RPMI8226 (cell line): ENCODE results near the gene RTF2.
"Not testable (repeated sequence)": the region's sequence is repeated elsewhere in the genome, so short reads cannot be mapped to it uniquely, and the experiment has no call there.

Experiments
- DNase-seq: peaks from one replicate; pipeline ENCODE4 v3.0.0-alpha.2; 2015

RTF2 gene

GRCh38 chr20:56503916-56504315, 35.5 kb downstream of the RTF2 start:
- DNase-seq = no peak

DNA sequence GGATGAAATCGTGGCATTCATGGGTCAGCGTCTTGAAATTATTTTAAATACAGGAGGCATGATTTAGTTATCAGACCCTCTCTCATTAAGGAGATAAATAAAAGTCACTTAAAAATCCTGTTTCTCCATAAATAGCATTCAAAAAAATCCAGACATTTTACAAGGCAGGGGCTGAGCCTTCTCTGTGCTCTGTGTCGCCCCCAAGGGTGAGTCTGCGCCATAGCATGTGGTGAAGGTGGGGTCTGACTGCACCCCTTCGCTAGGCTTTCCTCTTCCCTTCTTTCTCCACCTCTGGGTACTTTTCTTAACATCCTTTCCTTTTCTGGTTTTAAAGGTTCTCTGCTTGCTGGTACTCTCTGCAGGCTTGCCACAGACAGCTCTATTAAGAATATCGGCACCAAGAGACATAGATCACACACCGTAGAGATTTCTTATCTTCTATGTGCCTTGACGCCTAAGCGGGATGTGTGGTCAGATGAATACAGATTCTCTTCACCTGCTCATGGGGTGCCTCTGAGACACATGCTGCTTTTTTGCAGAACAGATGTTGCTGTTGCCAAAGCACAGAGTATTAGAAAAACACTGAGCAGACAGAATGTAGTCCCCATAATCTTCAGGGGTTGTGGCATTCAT, 36.1 kb downstream of the RTF2 start:
- no peak for DNase-seq

DNA sequence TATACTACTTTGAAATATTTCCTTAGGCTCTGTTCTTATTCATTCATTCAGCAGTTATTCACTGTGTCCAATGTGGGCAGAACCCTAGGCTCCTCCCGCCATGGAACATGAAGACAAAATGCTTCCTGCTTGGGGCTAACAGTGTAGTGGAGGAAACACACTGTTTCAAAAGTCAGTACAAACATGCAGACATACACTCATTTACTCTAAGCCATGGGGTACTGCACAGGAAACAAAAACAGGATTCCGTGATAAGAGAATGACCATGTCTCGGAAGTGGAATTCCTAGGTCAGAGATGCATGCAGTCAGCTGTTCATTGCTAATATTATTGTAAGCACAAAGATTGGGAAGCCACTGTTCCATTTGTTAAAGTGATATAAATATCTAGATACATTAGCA, 37.7 kb downstream of the RTF2 start:
- no peak for DNase-seq

- no peak for DNase-seq
These were observed 43.5 kb downstream of the RTF2 start for GRCh38 chr20:56511926-56512325.

- no peak for DNase-seq
These were observed 45.0 kb downstream of the RTF2 start for GRCh38 chr20:56513161-56514150.

GRCh38 chr20:56516631-56517030, 48.2 kb downstream of the RTF2 start:
- DNase-seq = no peak

DNA sequence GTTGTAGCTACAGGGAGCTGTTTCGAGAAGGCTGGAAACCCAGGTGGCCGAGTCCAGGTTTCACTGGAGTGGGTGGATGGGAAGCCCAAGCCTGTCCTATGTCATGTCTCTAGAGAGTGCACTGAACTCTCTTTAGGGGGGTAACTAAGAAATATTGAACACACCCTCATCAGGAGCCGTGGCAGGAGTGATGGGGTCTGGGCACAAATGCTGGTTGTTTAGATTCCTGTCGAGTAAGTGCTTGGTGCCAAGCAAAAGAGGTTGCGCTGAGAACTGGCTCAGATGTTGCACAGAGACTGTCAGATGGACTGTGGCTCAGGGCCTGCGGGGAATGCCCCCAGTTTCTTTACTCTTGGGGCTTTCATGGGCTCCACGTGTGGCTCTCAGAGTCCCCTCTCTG, 48.8 kb downstream of the RTF2 start:
- no peak for DNase-seq

DNA sequence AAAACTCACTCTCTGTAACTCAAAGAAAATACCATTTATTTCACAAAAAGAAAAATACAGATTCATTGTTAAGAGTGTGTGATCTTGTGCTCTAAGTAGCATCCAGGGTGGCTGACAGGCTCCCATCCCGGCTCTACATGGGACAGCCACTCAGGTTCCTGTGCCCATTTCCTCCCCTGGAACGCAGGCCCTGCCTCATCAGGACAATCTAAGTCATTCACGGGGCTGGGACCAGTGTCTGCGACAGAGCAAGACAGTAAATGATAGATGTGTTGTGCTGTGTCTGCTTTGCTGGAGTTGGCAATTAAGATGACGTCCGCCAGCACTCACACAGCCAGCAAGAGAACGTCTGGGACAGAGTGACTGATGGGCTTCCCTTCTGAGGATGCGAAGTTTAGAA, 49.2 kb downstream of the RTF2 start:
- DNase-seq = no peak

- no peak for DNase-seq
These were observed 49.7 kb downstream of the RTF2 start for GRCh38 chr20:56518126-56518525.

DNA sequence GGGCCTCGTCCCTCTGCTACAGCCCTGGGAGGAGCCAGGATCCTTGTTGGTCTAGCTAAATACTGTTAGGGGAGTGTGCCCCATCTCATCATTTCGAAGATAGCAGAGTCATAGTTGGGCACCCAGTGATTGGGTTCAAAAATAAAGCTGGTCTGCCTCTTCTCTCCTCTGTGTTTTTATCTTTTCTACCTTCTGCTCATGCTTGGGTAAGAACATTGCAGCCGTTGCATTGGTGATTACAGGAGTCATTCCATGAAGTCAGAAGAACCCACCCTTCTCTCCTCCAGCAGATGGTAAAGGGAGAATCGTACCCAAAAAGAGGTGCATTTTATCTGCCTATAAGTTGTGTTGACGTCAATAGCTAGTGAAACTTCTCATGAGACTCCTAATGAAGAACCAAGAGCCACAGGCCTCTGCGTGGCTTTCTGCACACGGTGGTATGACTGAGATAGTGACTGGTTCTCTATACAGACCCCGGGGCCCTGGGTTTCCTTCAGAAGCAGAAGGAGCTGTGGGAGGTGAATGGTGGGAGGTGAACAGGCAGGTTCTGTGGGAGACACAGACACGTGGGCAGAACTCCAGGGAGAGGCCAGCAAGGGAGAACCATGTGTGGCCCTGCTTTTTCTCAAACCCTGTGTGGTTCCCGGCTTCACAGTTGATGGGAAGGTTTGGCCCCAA, 50.4 kb downstream of the RTF2 start:
- no peak for DNase-seq

GRCh38 chr20:56519551-56519950, 51.1 kb downstream of the RTF2 start:
- no peak for DNase-seq

DNA sequence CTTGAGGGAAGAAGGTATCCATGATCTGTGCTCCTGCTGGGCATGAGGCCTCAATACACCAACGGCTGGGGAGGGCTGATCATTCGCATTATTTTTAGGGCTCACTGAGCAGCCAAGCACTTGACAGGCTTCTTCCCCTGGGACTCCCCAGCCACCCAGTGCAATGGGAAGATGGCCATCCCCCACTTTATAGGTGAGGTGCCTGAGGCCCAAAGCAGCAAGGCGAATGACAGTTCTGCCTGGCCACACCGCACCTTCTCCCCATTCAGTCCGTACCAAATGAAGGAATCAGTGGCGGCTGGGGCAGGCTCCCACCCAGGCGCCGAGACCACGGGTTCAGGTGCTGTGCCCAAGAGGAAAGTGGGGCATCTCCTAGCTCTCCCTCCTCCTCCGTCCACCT, 51.8 kb downstream of the RTF2 start:
- no peak for DNase-seq

GRCh38 chr20:56520746-56521354, 52.4 kb downstream of the RTF2 start:
- not testable (repeated sequence) for DNase-seq

- DNase-seq = no peak
These were observed 53.9 kb downstream of the RTF2 start for GRCh38 chr20:56522311-56522710.

DNA sequence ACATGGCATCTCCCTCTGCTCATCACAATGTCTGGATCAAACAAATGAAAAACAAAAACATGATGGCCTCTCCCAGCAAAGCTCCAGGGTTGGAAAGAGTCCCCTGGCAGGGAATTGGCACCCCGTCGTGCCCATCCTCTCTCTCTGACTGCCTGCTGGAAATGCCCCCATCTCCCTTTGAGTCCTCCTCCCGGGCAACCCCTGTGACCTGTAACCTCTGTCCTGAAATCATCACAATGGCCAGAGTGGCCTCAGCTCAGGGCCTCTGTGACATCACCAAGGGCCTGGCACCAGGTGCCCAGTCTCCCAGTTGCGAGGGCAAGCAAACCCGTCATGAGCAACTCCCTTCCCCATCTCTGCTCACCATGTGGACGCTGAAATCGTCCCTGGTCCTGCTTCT, 56.0 kb downstream of the RTF2 start, which contains the start of gene FAM209A:
FAM209A (plus strand) TSS at position 301 of the 400 bp plus-strand sequence; CDS start at position 366, 65 bp downstream.
- DNase-seq = not testable (repeated sequence)

DNA sequence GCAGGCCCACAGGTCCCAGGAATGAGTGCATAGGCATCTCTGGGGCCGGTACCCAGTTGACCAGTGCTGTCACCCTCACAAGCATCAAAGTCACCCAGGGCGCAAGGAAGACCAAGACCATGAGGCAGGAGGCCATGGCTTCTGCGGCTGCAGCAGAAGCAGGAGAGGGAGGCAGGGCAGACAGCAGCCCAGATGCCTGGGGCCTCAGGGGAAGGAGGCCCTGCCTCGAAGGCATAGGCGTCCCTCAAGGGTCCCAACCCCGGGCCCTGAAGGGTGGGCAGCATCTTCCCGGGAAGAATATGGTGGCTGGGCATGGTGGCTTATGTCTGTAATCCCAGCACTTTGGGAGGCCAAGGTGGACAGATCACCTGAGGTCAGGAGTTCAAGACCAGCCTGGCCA, 59.1 kb downstream of the RTF2 start:
- DNase-seq = no peak

DNA sequence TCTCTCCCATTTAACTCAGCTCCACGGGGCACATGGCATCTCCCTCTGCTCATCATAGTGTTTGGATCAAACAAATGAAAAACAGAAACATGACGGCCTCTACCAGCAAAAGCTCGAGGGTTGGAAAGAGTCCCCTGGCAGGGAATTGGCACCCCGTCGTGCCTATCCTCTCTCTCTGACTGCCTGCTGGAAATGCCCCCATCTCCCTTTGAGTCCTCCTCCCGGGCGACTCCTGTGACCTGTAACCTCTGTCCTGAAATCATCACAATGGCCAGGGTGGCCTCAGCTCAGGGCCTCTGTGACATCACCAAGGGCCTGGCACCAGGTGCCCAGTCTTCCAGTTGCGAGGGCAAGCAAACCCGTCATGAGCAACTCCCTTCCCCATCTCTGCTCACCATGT, 64.5 kb downstream of the RTF2 start, which contains the start of gene FAM209B:
FAM209B (plus strand) TSS at position 301 of the 400 bp plus-strand sequence; CDS start at position 397, 96 bp downstream.
- not testable (repeated sequence) for DNase-seq

- DNase-seq = peak; percentile 19
These were observed 69.6 kb downstream of the RTF2 start for GRCh38 chr20:56537997-56538396.

DNA sequence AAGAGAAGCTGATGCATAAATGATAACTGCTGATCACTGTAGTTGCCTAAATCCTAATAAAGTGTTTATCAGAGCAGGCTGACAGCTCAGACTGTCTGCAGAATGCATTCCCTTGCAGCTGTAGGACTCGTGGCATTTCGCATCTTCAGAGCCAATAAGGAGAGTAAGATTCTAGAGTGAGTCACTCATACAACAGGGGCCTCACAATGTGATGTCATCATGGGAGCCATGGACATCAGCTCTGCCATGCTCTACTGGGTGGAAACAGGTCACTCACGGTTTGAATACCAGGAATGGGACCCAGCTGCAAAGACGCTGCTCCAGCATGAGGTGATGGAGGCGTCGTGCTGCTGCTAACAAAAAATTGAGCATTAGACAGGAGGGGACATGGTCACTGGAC, 72.0 kb downstream of the RTF2 start:
- DNase-seq = no peak

GRCh38 chr20:56542489-56543030, 74.1 kb downstream of the RTF2 start:
- DNase-seq = no peak

DNA sequence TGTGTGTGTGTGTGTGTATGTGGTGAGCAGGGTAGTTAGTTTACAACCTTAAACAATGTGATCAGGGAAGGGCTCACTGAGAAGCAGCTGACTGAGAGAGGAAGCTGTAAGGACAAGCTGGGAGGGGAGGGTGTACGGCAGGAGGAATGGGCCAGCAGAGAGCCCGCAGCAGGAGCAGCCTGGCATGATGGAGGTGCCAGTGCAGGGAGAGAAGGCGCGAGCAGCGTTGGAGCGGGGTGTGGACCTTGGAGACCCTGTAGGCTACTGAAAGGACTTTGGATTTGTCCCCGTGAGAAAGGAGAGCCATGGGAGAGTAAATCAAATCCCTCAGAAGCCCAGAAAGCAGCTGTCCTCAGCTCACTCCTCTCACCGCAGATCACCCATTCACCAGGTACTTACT, 83.1 kb downstream of the RTF2 start:
- DNase-seq = no peak

- peak; percentile 88 for DNase-seq
These were observed 84.6 kb downstream of the RTF2 start for GRCh38 chr20:56552911-56553629.
